Measurements from ENCODE around the gene MIER1.

MIER1 gene

DNA sequence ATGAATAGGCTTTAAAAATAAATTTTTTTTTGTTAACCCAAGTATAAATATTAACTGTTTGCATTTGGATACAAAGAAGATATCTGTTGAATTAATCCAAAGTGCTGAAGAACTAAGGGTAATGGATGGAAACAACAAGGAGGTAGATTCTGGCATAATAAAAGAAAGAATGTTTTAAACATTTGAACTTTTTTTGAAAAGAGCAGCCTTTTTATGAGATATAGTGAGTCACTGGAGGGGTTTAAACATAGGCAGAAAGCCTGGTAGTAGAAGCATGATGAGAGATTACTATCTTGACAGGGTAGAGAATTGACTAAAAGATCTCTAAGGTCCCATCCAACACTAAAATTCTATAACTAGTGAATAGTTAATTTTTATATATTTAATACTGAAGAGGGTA lies 2.7 kb downstream of the MIER1 start:
- CTCF ChIA-PET, result no interaction called here
- Histone ChIP-seq H3K27ac (ENCODE audit: extremely low read depth, low read depth, low read length) (no peak overlapping the region), H3K4me3 (ENCODE audit: low read depth, low read length) (no peak overlapping the region), H3K4me1 (ENCODE audit: control insufficient read depth, insufficient read depth, low read length) (peaks cover 4% of the 10 kb centered on the region; the same call in 1 of the 2 replicates), H3K9me3 (ENCODE audit: control insufficient read depth, insufficient read depth, low read depth, low read length) (no peaks in the 10 kb centered on the region), H3K36me3 (ENCODE audit: control insufficient read depth in 2 of 2, insufficient read depth in 1 of 2, low read length in 2 of 2) (no peaks in the 10 kb centered on the region)
- POLR2A ChIA-PET, result no interaction called here
- TF ChIP-seq, protein P1, sequence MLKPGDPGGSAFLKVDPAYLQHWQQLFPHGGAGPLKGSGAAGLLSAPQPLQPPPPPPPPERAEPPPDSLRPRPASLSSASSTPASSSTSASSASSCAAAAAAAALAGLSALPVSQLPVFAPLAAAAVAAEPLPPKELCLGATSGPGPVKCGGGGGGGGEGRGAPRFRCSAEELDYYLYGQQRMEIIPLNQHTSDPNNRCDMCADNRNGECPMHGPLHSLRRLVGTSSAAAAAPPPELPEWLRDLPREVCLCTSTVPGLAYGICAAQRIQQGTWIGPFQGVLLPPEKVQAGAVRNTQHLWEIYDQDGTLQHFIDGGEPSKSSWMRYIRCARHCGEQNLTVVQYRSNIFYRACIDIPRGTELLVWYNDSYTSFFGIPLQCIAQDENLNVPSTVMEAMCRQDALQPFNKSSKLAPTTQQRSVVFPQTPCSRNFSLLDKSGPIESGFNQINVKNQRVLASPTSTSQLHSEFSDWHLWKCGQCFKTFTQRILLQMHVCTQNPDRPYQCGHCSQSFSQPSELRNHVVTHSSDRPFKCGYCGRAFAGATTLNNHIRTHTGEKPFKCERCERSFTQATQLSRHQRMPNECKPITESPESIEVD (tag by site-specific recombination; IDR thresholded peaks at IDR 0.05), result peak; percentile 22; the same call in 1 of the 2 replicates
- TF ChIP-seq ZNF114 (tag by site-specific recombination; IDR thresholded peaks at IDR 0.05), result no peak
- no peak for TF ChIP-seq ZNF707 (tag by site-specific recombination; IDR thresholded peaks at IDR 0.05)
- TF ChIP-seq ZNF266 (tag by site-specific recombination; IDR thresholded peaks at IDR 0.05; ENCODE audit: low read depth), result no peak
- TF ChIP-seq FEZF1 (tag by site-specific recombination; IDR thresholded peaks at IDR 0.05), result peak; percentile 62
- TF ChIP-seq, protein P2, sequence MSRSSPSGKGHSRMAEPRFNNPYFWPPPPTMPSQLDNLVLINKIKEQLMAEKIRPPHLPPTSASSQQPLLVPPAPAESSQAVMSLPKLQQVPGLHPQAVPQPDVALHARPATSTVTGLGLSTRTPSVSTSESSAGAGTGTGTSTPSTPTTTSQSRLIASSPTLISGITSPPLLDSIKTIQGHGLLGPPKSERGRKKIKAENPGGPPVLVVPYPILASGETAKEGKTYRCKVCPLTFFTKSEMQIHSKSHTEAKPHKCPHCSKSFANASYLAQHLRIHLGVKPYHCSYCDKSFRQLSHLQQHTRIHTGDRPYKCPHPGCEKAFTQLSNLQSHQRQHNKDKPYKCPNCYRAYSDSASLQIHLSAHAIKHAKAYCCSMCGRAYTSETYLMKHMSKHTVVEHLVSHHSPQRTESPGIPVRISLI (tag by site-specific recombination; IDR thresholded peaks at IDR 0.05), result peak; percentile 51; the same call in 1 of the 2 replicates
- TF ChIP-seq, protein P3, sequence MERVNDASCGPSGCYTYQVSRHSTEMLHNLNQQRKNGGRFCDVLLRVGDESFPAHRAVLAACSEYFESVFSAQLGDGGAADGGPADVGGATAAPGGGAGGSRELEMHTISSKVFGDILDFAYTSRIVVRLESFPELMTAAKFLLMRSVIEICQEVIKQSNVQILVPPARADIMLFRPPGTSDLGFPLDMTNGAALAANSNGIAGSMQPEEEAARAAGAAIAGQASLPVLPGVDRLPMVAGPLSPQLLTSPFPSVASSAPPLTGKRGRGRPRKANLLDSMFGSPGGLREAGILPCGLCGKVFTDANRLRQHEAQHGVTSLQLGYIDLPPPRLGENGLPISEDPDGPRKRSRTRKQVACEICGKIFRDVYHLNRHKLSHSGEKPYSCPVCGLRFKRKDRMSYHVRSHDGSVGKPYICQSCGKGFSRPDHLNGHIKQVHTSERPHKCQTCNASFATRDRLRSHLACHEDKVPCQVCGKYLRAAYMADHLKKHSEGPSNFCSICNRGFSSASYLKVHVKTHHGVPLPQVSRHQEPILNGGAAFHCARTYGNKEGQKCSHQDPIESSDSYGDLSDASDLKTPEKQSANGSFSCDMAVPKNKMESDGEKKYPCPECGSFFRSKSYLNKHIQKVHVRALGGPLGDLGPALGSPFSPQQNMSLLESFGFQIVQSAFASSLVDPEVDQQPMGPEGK (tag by site-specific recombination; IDR thresholded peaks at IDR 0.05), result no peak

DNA sequence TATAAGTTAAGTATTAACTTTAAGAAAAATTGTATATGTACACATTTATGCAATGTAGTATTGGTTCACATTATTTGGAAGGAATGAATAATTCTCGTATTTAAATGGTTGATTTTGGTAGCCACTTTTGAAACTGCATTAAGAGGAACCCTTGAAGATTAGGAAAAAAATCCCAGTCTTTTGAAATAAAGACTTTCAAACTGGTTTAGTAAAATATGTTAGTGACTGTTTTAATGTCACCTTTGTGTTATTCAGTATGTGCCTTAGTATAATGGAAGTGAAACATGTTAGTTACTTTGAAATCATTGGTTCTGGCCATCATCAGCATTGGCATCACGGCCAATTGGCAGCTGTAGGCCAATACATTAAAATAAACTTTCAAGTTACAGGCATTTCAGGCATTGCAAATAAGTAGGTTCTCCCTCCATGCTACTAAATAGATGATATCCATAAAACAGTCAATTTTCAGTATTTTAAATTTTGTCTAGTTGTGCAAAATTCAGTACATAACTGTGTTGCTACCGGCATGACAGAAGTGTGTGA lies 4.4 kb downstream of the MIER1 start:
- TF ChIP-seq ZNF132 (tag by site-specific recombination; IDR thresholded peaks at IDR 0.05; ENCODE audit: borderline replicate concordance) (no peak), ZNF830 (tag by site-specific recombination; IDR thresholded peaks at IDR 0.05; ENCODE audit: low read depth) (no peak), ZNF416 (tag by site-specific recombination; IDR thresholded peaks at IDR 0.05) (no peak), ZNF548 (tag by site-specific recombination; IDR thresholded peaks at IDR 0.05) (no peak), ZNF670 (tag by site-specific recombination; IDR thresholded peaks at IDR 0.05; ENCODE audit: low read depth) (no peak), ZNF223 (tag by site-specific recombination; IDR thresholded peaks at IDR 0.05) (no peak), SALL2 (tag by site-specific recombination; IDR thresholded peaks at IDR 0.05; ENCODE audit: borderline replicate concordance) (no peak)
- TF ChIP-seq, protein P4, sequence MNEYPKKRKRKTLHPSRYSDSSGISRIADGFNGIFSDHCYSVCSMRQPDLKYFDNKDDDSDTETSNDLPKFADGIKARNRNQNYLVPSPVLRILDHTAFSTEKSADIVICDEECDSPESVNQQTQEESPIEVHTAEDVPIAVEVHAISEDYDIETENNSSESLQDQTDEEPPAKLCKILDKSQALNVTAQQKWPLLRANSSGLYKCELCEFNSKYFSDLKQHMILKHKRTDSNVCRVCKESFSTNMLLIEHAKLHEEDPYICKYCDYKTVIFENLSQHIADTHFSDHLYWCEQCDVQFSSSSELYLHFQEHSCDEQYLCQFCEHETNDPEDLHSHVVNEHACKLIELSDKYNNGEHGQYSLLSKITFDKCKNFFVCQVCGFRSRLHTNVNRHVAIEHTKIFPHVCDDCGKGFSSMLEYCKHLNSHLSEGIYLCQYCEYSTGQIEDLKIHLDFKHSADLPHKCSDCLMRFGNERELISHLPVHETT (tag by site-specific recombination; IDR thresholded peaks at IDR 0.05), result no peak
- Histone ChIP-seq H3K36me3 (ENCODE audit: control insufficient read depth in 2 of 2, insufficient read depth in 1 of 2, low read length in 2 of 2) (no peaks in the 10 kb centered on the region), H3K4me1 (ENCODE audit: control insufficient read depth, insufficient read depth, low read length) (peaks cover 4% of the 10 kb centered on the region; the same call in 1 of the 2 replicates), H3K27ac (ENCODE audit: extremely low read depth, low read depth, low read length) (no peak overlapping the region; the same call in 1 of the 2 replicates), H3K4me3 (ENCODE audit: low read depth, low read length) (no peak overlapping the region; the same call in 1 of the 2 replicates), H3K9me3 (ENCODE audit: control insufficient read depth, insufficient read depth, low read depth, low read length) (no peaks in the 10 kb centered on the region)
- CTCF ChIA-PET, result interaction anchor here (0.6 kb wide), 1 partner anchor 168 kb away, joined by 3 read pairs; no protein-coding TSS in a partner anchor
- POLR2A ChIA-PET, result interaction anchor here (0.9 to 2.1 kb wide), 2 partner anchors 15 to 52 kb away, joined by 3 to 11 read pairs; no protein-coding TSS in a partner anchor

Measured in HEK293 (cell line).